ENCODE measurements around the gene RTP3.
"Not testable (repeated sequence)": the region's sequence is repeated elsewhere in the genome, so short reads cannot be mapped to it uniquely, and the experiment has no call there.

RTP3 gene

GRCh38 chr3:46537316-46537715 is 39.5 kb downstream of the RTP3 start:
- TF ChIP-seq CTCF (IDR thresholded peaks at IDR 0.05; ENCODE audit: control insufficient read depth, extremely low read depth, insufficient read depth), result no peak
- DNase-seq (ENCODE audit: low read depth), result no peak
- no peak overlapping the region for H3K4me3 ChIP-seq (ENCODE audit: low read depth, low read length)

- TF ChIP-seq CTCF (IDR thresholded peaks at IDR 0.05; ENCODE audit: control insufficient read depth, extremely low read depth, insufficient read depth), result no peak
- H3K4me3 ChIP-seq (ENCODE audit: low read depth, low read length), result no peak overlapping the region
- DNase-seq (ENCODE audit: low read depth), result no peak
These were observed 40.0 kb downstream of the RTP3 start for GRCh38 chr3:46537779-46538178.

- H3K4me3 ChIP-seq (ENCODE audit: low read depth, low read length); DNase-seq (ENCODE audit: low read depth): not testable (repeated sequence)
These were observed 40.6 kb downstream of the RTP3 start for GRCh38 chr3:46538425-46538802.

- H3K4me3 ChIP-seq (ENCODE audit: low read depth, low read length), result no peak overlapping the region
- TF ChIP-seq CTCF (IDR thresholded peaks at IDR 0.05; ENCODE audit: control insufficient read depth, extremely low read depth, insufficient read depth), result no peak
- DNase-seq (ENCODE audit: low read depth), result no peak
These were observed 41.1 kb downstream of the RTP3 start for GRCh38 chr3:46538803-46539442.

- no peak for DNase-seq (ENCODE audit: low read depth)
- no peak overlapping the region for H3K4me3 ChIP-seq (ENCODE audit: low read depth, low read length)
- no peak for TF ChIP-seq CTCF (IDR thresholded peaks at IDR 0.05; ENCODE audit: control insufficient read depth, extremely low read depth, insufficient read depth)
These were observed 41.7 kb downstream of the RTP3 start for GRCh38 chr3:46539443-46540005.

DNA sequence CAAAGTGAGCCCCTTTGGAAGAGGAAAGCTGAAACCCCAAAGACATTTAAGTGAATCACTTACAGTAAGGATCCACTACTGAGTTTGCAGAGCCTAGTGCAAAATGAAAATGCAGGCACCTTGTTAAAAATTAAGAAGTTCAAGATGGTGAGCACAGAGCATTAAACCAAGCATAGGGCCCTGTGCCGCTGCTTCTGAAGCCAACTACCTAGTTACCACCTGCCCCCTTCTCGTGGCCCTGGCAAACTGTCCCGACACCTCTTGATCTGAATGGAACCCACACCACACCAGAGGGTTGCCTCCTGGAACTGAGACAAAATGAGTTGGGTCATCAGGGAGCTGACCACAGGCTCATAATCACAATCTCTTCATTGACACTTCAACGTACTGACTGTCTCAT is 42.8 kb downstream of the RTP3 start:
- DNase-seq (ENCODE audit: low read depth), result no peak
- H3K4me3 ChIP-seq (ENCODE audit: low read depth, low read length), result no peak overlapping the region
- TF ChIP-seq CTCF (IDR thresholded peaks at IDR 0.05; ENCODE audit: control insufficient read depth, extremely low read depth, insufficient read depth), result no peak

- no peak overlapping the region for H3K4me3 ChIP-seq (ENCODE audit: low read depth, low read length)
- no peak for TF ChIP-seq CTCF (IDR thresholded peaks at IDR 0.05; ENCODE audit: control insufficient read depth, extremely low read depth, insufficient read depth)
- no peak for DNase-seq (ENCODE audit: low read depth)
These were observed 44.1 kb downstream of the RTP3 start for GRCh38 chr3:46541835-46542234.
